K562 (cell line): ENCODE measurements around the gene PGA3. TPM values are rescaled to one million over a fixed set of nuclear protein-coding genes. Genes with fewer than 3 reads are reported as not detected.

Experiments used
- CXXC5 ChIP-seq: fragments of 250-450 bp; sonication (Bioruptor Pico); IDR thresholded peaks from 2 replicates; pipeline ENCODE4 v1.8.0; 2022; ENCODE audit warnings: inconsistent platforms, mild to moderate bottlenecking, moderate library complexity
- ETV6 ChIP-seq, 3 experiments: fragments of 150-350 bp in 1 of 3; sonication (generic) in 1 of 3; formaldehyde crosslinking in 1 of 3; IDR thresholded peaks; 2 replicates each; pipeline versions ENCODE4 v1.6.1 to v1.8.0; 2014 to 2022; ENCODE audit warnings: borderline replicate concordance in 2 of 3, low read depth in 2 of 3, antibody characterized with exemption in 1 of 3, low read length in 1 of 3, mild to moderate bottlenecking in 1 of 3, missing genetic modification reagents in 1 of 3
- FOXA3 ChIP-seq, 2 experiments: fragments of 450-650 bp in 1 of 2; sonication (generic) in 1 of 2; formaldehyde crosslinking; IDR thresholded peaks in 1 of 2; conservative IDR thresholded peaks in 1 of 2; 2 replicates each; pipeline versions ENCODE4 v1.4.0 to v1.8.0; 2020 to 2022; ENCODE audit warnings: mild to moderate bottlenecking in 2 of 2, missing genetic modification reagents in 1 of 2
- ILF3 ChIP-seq: fragments of 450-650 bp; IDR thresholded peaks from 2 replicates; pipeline ENCODE4 v1.6.1; 2018; ENCODE audit warnings: antibody characterized with exemption, mild to moderate bottlenecking, moderate library complexity, borderline replicate concordance
- MTA2 ChIP-seq: fragments of 450-650 bp; IDR thresholded peaks from 2 replicates; pipeline ENCODE4 v1.6.1; 2016; ENCODE audit warnings: low read depth
- MTF1 ChIP-seq: fragments of 250-450 bp; sonication (Bioruptor Pico); IDR thresholded peaks from 2 replicates; pipeline ENCODE4 v1.9.0; 2021; ENCODE audit warnings: moderate library complexity, mild to moderate bottlenecking, inconsistent platforms, borderline replicate concordance
- NFE2L1 ChIP-seq: fragments of 450-650 bp; IDR thresholded peaks from 2 replicates; pipeline ENCODE4 v1.6.1; 2016; ENCODE audit warnings: missing genetic modification characterization, low read depth, mild to moderate bottlenecking, missing compliant biosample characterization, moderate library complexity, borderline replicate concordance
- RNF2 ChIP-seq: sonication (generic); IDR thresholded peaks from 2 replicates; pipeline ENCODE4 v1.6.1; 2016
- SMAD2 ChIP-seq: fragments of 150-350 bp; IDR thresholded peaks from 2 replicates; pipeline ENCODE4 v1.6.1; 2014; ENCODE audit warnings: low read depth, mild to moderate bottlenecking, low read length
- TBL1XR1 ChIP-seq, 2 experiments: IDR thresholded peaks; 2 replicates each; pipeline ENCODE4 v1.6.1; 2012; ENCODE audit warnings: improper control_type of control experiment in 2 of 2, low read length in 2 of 2, mild to moderate bottlenecking in 1 of 2
- ZNF3 ChIP-seq: fragments of 250-450 bp; sonication (Bioruptor Pico); IDR thresholded peaks from 2 replicates; pipeline ENCODE4 v1.5.0; 2021; ENCODE audit warnings: mild to moderate bottlenecking, moderate library complexity
- ZNF384 ChIP-seq: IDR thresholded peaks from 2 replicates; pipeline ENCODE4 v1.6.1; 2012; ENCODE audit warnings: low read depth, low read length, improper control_type of control experiment
- polyA plus RNA-seq, 8 experiments: library from polyadenylated mRNA; depleted of rRNA in 4 of 8; stranded (reverse) in 5 of 8; unstranded in 3 of 8; fragments of >200 nt; fragmentation: Nextera tagmentation in 2 of 8; fragmentation: Illumina TruSeq in 1 of 8; extraction: Ambion mirVana in 2 of 8; extraction: Trizol in 1 of 8; gene quantifications; 2 replicates each; pipeline versions ENCODE4 v1.2.1 to v1.2.3, GENCODE V29; 2011 to 2014; ENCODE audit warnings: inconsistent platforms in 1 of 8, missing spikeins in 1 of 8
- total RNA-seq, 7 experiments: library from RNA; depleted of rRNA in 6 of 7; stranded (reverse); fragments of >200 nt in 6 of 7; fragmentation: Illumina TruSeq in 2 of 7; extraction: Trizol in 2 of 7; gene quantifications; 2 replicates each; pipeline versions ENCODE4 v1.2.1 to v1.2.3, GENCODE V29; 2011 to 2021; ENCODE audit warnings: low replicate concordance in 1 of 7
- TF ChIP-seq, protein P1 (sequence below), 2 experiments: fragments of 450-650 bp; formaldehyde crosslinking in 1 of 2; IDR thresholded peaks; 2 replicates each; pipeline versions ENCODE4 v1.4.0 to v1.6.1; 2014 to 2020; ENCODE audit warnings: mild to moderate bottlenecking in 2 of 2, borderline replicate concordance in 1 of 2, low read depth in 1 of 2
- TF ChIP-seq, protein P2 (sequence below): fragments of 250-450 bp; sonication (Bioruptor Pico); IDR thresholded peaks from 2 replicates; pipeline ENCODE4 v1.9.0; 2021; ENCODE audit warnings: mild to moderate bottlenecking
- TF ChIP-seq, protein P3 (sequence below): IDR thresholded peaks from 2 replicates; pipeline ENCODE4 v1.6.1; 2016; ENCODE audit warnings: missing genetic modification characterization, missing compliant biosample characterization

The PGA3 gene
- total and polyA plus RNA-seq, 9 of the 15 experiments (the other 6 are each of a cell fraction or from before 2014, with no cell fraction given) = 0.15 to 0.18 (median 0.18) TPM; not detected in 6

DNA sequence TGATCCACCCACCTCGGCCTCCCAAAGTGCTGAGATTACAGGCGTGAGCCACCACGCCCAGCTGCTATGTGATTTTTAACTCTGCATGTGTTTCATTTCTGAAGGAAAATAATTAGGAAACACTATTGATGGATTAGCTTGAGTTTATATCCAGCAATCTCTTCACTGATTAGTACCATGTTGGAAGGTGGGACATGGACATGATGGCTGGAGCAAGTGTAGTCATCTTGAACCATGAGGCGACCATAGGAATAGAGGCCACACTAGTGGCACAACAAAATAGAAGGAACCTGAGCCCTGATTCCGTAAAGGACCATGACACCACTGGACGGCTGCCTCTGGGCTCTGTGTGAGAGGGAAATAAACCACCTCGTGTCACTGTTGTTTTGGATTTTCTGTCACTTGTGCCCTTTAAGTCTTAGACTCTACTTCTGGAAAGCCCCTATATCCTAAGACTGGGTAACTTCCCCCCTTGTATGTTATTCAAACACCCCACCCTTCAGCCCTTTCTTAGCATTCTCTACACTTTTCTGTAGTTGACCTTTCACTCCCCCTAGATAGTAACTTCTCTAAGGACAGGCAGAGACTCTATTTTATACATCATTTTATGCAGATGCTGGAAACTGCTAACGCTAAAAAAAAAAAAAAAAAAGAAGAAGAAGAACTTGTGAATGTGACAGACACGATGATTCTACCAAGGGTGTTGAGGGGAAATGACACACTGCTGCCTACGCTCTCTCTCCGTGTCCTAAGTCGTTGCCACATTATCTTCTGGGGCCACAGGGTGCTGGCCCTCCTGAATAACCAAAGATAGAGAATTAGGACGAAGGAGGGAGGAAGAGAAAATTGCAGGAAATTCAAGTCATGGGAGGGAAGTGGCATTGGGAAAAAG is 39.4 kb upstream of the PGA3 start (continued):
- TF ChIP-seq, protein P1, sequence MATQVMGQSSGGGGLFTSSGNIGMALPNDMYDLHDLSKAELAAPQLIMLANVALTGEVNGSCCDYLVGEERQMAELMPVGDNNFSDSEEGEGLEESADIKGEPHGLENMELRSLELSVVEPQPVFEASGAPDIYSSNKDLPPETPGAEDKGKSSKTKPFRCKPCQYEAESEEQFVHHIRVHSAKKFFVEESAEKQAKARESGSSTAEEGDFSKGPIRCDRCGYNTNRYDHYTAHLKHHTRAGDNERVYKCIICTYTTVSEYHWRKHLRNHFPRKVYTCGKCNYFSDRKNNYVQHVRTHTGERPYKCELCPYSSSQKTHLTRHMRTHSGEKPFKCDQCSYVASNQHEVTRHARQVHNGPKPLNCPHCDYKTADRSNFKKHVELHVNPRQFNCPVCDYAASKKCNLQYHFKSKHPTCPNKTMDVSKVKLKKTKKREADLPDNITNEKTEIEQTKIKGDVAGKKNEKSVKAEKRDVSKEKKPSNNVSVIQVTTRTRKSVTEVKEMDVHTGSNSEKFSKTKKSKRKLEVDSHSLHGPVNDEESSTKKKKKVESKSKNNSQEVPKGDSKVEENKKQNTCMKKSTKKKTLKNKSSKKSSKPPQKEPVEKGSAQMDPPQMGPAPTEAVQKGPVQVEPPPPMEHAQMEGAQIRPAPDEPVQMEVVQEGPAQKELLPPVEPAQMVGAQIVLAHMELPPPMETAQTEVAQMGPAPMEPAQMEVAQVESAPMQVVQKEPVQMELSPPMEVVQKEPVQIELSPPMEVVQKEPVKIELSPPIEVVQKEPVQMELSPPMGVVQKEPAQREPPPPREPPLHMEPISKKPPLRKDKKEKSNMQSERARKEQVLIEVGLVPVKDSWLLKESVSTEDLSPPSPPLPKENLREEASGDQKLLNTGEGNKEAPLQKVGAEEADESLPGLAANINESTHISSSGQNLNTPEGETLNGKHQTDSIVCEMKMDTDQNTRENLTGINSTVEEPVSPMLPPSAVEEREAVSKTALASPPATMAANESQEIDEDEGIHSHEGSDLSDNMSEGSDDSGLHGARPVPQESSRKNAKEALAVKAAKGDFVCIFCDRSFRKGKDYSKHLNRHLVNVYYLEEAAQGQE (IDR thresholded peaks at IDR 0.05; ENCODE audit: borderline replicate concordance) = no peak
- TF ChIP-seq, protein P1 (CRISPR knock-in tag; IDR thresholded peaks at IDR 0.05; ENCODE audit: low read depth) = no peak
- no peak for TF ChIP-seq MTF1 (CRISPR knock-in tag)
- no peak for TF ChIP-seq SMAD2
- peak; percentile 92 for TF ChIP-seq ZNF384
- peak; percentile 50; the same call in 1 of the 2 replicates for TF ChIP-seq RNF2
- TF ChIP-seq NFE2L1 = no peak
- TF ChIP-seq ETV6 (IDR thresholded peaks at IDR 0.05; ENCODE audit: borderline replicate concordance in 1 of 2, low read depth in 2 of 2, low read length in 1 of 2) = 0 out of 4 replicates have a peak, but pooled peaks of 1 of the 2 experiments have one; percentile 47
- no peak for TF ChIP-seq ETV6 (CRISPR knock-in tag; IDR thresholded peaks at IDR 0.05; ENCODE audit: borderline replicate concordance)
- TF ChIP-seq, protein P2, sequence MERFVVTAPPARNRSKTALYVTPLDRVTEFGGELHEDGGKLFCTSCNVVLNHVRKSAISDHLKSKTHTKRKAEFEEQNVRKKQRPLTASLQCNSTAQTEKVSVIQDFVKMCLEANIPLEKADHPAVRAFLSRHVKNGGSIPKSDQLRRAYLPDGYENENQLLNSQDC (CRISPR knock-in tag) = no peak
- TF ChIP-seq ILF3 = no peak
- peak; percentile 48; the same call in 1 of the 2 replicates for TF ChIP-seq CXXC5 (CRISPR knock-in tag)
- peak; percentile 57 to 68; a peak in 2 of 4 replicates for TF ChIP-seq TBL1XR1 (IDR thresholded peaks at IDR 0.05; ENCODE audit: low read length in 2 of 2)
- TF ChIP-seq ZNF3 (CRISPR knock-in tag) = no peak
- peak; percentile 86 to 93 for TF ChIP-seq FOXA3 (CRISPR knock-in tag; conservative IDR thresholded peaks at IDR 0.05 in 1 of 2, IDR thresholded peaks at IDR 0.05 in 1 of 2)
- peak; percentile 84 for TF ChIP-seq MTA2
- TF ChIP-seq, protein P3, sequence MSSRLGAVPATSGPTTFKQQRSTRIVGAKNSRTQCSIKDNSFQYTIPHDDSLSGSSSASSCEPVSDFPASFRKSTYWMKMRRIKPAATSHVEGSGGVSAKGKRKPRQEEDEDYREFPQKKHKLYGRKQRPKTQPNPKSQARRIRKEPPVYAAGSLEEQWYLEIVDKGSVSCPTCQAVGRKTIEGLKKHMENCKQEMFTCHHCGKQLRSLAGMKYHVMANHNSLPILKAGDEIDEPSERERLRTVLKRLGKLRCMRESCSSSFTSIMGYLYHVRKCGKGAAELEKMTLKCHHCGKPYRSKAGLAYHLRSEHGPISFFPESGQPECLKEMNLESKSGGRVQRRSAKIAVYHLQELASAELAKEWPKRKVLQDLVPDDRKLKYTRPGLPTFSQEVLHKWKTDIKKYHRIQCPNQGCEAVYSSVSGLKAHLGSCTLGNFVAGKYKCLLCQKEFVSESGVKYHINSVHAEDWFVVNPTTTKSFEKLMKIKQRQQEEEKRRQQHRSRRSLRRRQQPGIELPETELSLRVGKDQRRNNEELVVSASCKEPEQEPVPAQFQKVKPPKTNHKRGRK (tag) = no peak
